GM12875 (cell line): ENCODE measurements around the gene PPFIA2.

Experiments
- H3K4me3 ChIP-seq: one replicate; pipeline ENCODE4 v1.5.1; 2011; ENCODE audit warnings: low read depth, low read length, control low read depth
- CTCF ChIP-seq: IDR thresholded peaks from 2 replicates; pipeline ENCODE4 v1.5.1; 2011; ENCODE audit warnings: low read depth, mild to moderate bottlenecking, control low read depth, inconsistent platforms, low read length, moderate library complexity, borderline replicate concordance; ENCODE audit not compliant: insufficient read depth

The PPFIA2 gene

GRCh38 chr12:81758421-81759189, 545 bp downstream of the PPFIA2 start:
- no peak for TF ChIP-seq CTCF
- H3K4me3 ChIP-seq, result no peak overlapping the region

- TF ChIP-seq CTCF, result no peak
- H3K4me3 ChIP-seq, result no peak overlapping the region
These were observed 1.3 kb downstream of the PPFIA2 start for GRCh38 chr12:81757731-81758365.

- TF ChIP-seq CTCF, result no peak
- H3K4me3 ChIP-seq, result no peak overlapping the region
These were observed 29.4 kb downstream of the PPFIA2 start for GRCh38 chr12:81729781-81730180.

- no peak for TF ChIP-seq CTCF
- no peak overlapping the region for H3K4me3 ChIP-seq
These were observed 31.8 kb downstream of the PPFIA2 start for GRCh38 chr12:81727391-81727790.

GRCh38 chr12:81726634-81727033, 32.5 kb downstream of the PPFIA2 start:
- no peak for TF ChIP-seq CTCF
- H3K4me3 ChIP-seq, result no peak overlapping the region

- no peak for TF ChIP-seq CTCF
- H3K4me3 ChIP-seq, result no peak overlapping the region
These were observed 35.8 kb downstream of the PPFIA2 start for GRCh38 chr12:81723361-81723760.

GRCh38 chr12:81722004-81722403, 37.1 kb downstream of the PPFIA2 start:
- TF ChIP-seq CTCF, result no peak
- no peak overlapping the region for H3K4me3 ChIP-seq
